ENCODE measurements around the gene ZFC3H1. TPM values are rescaled to one million over a fixed set of nuclear protein-coding genes. Genes with fewer than 3 reads are reported as not detected.
"Not testable (repeated sequence)": the region's sequence is repeated elsewhere in the genome, so short reads cannot be mapped to it uniquely, and the experiment has no call there.

The ZFC3H1 gene
- total and polyA plus RNA-seq, 2 donors (not counting 3 experiments of a cell fraction or from before 2014, with no cell fraction given): 23.6 to 60.4 TPM

GRCh38 chr12:71578694-71579258 is 84.9 kb downstream of the ZFC3H1 start:
- no TSS peak for BruUV-seq (replicated peaks)
- no peaks in the 10 kb centered on the region for H4K20me1 ChIP-seq (replicated peaks; ENCODE audit: control insufficient read depth, extremely low read depth, insufficient read depth, low read length)
- FAIRE-seq: no peak
- no peaks in the 10 kb centered on the region for H3K79me2 ChIP-seq (ENCODE audit: control insufficient read depth, insufficient read depth, low read length)
- H3K9me1 ChIP-seq (replicated peaks; ENCODE audit: control insufficient read depth, extremely low read depth, insufficient read depth, low read length): no peaks in the 10 kb centered on the region
- no peak overlapping the region for H3K4me2 ChIP-seq (ENCODE audit: insufficient read depth, low read length)
- H3K9me3 ChIP-seq (replicated peaks; ENCODE audit: control insufficient read depth, insufficient read depth, low read length): no peaks in the 10 kb centered on the region
- no peak overlapping the region for H3K27ac ChIP-seq (ENCODE audit: insufficient read depth, low read depth, low read length)
- peaks cover 6 to 8% of the 10 kb centered on the region in 2 experiments for H3K27me3 ChIP-seq (ENCODE audit: control insufficient read depth in 2 of 2, insufficient read depth in 2 of 2, low read length in 2 of 2)
- DNase-seq (ENCODE audit: low read depth, low spot score): no peak
- ChIA-PET POLR2A (no interaction called here), CTCF (no interaction called here)
- no peaks in the 10 kb centered on the region for H3K4me1 ChIP-seq (ENCODE audit: control insufficient read depth, extremely low read depth, insufficient read depth, low read length)
- no peak overlapping the region for H3K4me3 ChIP-seq (replicated peaks in 1 of 3; ENCODE audit: insufficient read depth in 1 of 3, low read depth in 1 of 3, low read length in 3 of 3)
- dilution Hi-C loops (cut with MboI; ENCODE audit: extremely low pct_ligation_motif_present, low sequenced_read_pairs): no loop called here
- H3K9ac ChIP-seq (replicated peaks; ENCODE audit: extremely low read depth, insufficient read depth, low read length): no peak overlapping the region
- no peaks in the 10 kb centered on the region for H3K36me3 ChIP-seq (ENCODE audit: control insufficient read depth in 2 of 2, extremely low read depth in 1 of 2, insufficient read depth in 2 of 2, low read length in 2 of 2)
- intact Hi-C loops (cut with micrococcal nuclease): no loop called here
- H2AFZ ChIP-seq (ENCODE audit: low read depth, low read length): no peak overlapping the region
- TF ChIP-seq GATA2 (IDR thresholded peaks at IDR 0.05; ENCODE audit: insufficient read depth, insufficient read length, low read depth, low read length) (no peak), POLR2A (IDR thresholded peaks at IDR 0.05; ENCODE audit: low read depth, low read length) (no peak), EZH2 (IDR thresholded peaks at IDR 0.05; ENCODE audit: borderline replicate concordance, low read depth, low read length, severe bottlenecking) (no peak), FOS (IDR thresholded peaks at IDR 0.05; ENCODE audit: borderline replicate concordance, insufficient read depth, low read length) (no peak)

GRCh38 chr12:71576496-71576895 is 87.2 kb downstream of the ZFC3H1 start:
- no peaks in the 10 kb centered on the region for H3K9me3 ChIP-seq (replicated peaks; ENCODE audit: control insufficient read depth, insufficient read depth, low read length)
- H3K4me3 ChIP-seq (replicated peaks in 1 of 3; ENCODE audit: insufficient read depth in 1 of 3, low read depth in 1 of 3, low read length in 3 of 3): no peak overlapping the region
- TF ChIP-seq FOS (IDR thresholded peaks at IDR 0.05; ENCODE audit: borderline replicate concordance, insufficient read depth, low read length) (no peak), POLR2AphosphoS5 (IDR thresholded peaks at IDR 0.05; ENCODE audit: insufficient read depth, low read depth, low read length) (no peak), GATA2 (IDR thresholded peaks at IDR 0.05; ENCODE audit: insufficient read depth, insufficient read length, low read depth, low read length) (no peak), CTCF (IDR thresholded peaks at IDR 0.05; ENCODE audit: extremely low read depth in 1 of 2, insufficient read depth in 1 of 2, low read depth in 1 of 2, low read length in 2 of 2) (no peak), EZH2 (IDR thresholded peaks at IDR 0.05; ENCODE audit: borderline replicate concordance, low read depth, low read length, severe bottlenecking) (no peak), POLR2A (IDR thresholded peaks at IDR 0.05; ENCODE audit: low read depth, low read length) (no peak), MYC (IDR thresholded peaks at IDR 0.05; ENCODE audit: low read depth, low read length) (no peak)
- no peaks in the 10 kb centered on the region for H4K20me1 ChIP-seq (replicated peaks; ENCODE audit: control insufficient read depth, extremely low read depth, insufficient read depth, low read length)
- DNase-seq (ENCODE audit: low read depth, low spot score) (no peak), FAIRE-seq (no peak)
- no peak overlapping the region for H2AFZ ChIP-seq (ENCODE audit: low read depth, low read length)
- H3K4me2 ChIP-seq (ENCODE audit: insufficient read depth, low read length): no peak overlapping the region
- no peak overlapping the region for H3K9ac ChIP-seq (replicated peaks; ENCODE audit: extremely low read depth, insufficient read depth, low read length)
- H3K79me2 ChIP-seq (ENCODE audit: control insufficient read depth, insufficient read depth, low read length): no peaks in the 10 kb centered on the region
- intact Hi-C loops (cut with micrococcal nuclease) (no loop called here), dilution Hi-C loops (cut with MboI; ENCODE audit: extremely low pct_ligation_motif_present, low sequenced_read_pairs) (no loop called here)
- no peak overlapping the region for H3K27ac ChIP-seq (ENCODE audit: insufficient read depth, low read depth, low read length)
- no peaks in the 10 kb centered on the region for H3K36me3 ChIP-seq (ENCODE audit: control insufficient read depth in 2 of 2, extremely low read depth in 1 of 2, insufficient read depth in 2 of 2, low read length in 2 of 2)
- ChIA-PET POLR2A (no interaction called here), CTCF (no interaction called here)
- H3K9me1 ChIP-seq (replicated peaks; ENCODE audit: control insufficient read depth, extremely low read depth, insufficient read depth, low read length): no peaks in the 10 kb centered on the region
- BruUV-seq (replicated peaks): no TSS peak
- H3K4me1 ChIP-seq (ENCODE audit: control insufficient read depth, extremely low read depth, insufficient read depth, low read length): no peaks in the 10 kb centered on the region
- peaks cover 4 to 8% of the 10 kb centered on the region in 2 experiments for H3K27me3 ChIP-seq (ENCODE audit: control insufficient read depth in 2 of 2, insufficient read depth in 2 of 2, low read length in 2 of 2)

GRCh38 chr12:71569885-71570284 is 93.8 kb downstream of the ZFC3H1 start:
- H3K79me2 ChIP-seq (ENCODE audit: control insufficient read depth, insufficient read depth, low read length); intact Hi-C loops (cut with micrococcal nuclease); H3K27me3 ChIP-seq (ENCODE audit: control insufficient read depth in 2 of 2, insufficient read depth in 2 of 2, low read length in 2 of 2); BruUV-seq (replicated peaks); H4K20me1 ChIP-seq (replicated peaks; ENCODE audit: control insufficient read depth, extremely low read depth, insufficient read depth, low read length); H3K4me2 ChIP-seq (ENCODE audit: insufficient read depth, low read length); H3K9me1 ChIP-seq (replicated peaks; ENCODE audit: control insufficient read depth, extremely low read depth, insufficient read depth, low read length); H3K4me1 ChIP-seq (ENCODE audit: control insufficient read depth, extremely low read depth, insufficient read depth, low read length); dilution Hi-C loops (cut with MboI; ENCODE audit: extremely low pct_ligation_motif_present, low sequenced_read_pairs); H3K36me3 ChIP-seq (ENCODE audit: control insufficient read depth in 2 of 2, extremely low read depth in 1 of 2, insufficient read depth in 2 of 2, low read length in 2 of 2); DNase-seq (ENCODE audit: low read depth, low spot score); POLR2A ChIA-PET; H3K4me3 ChIP-seq (replicated peaks in 1 of 3; ENCODE audit: insufficient read depth in 1 of 3, low read depth in 1 of 3, low read length in 3 of 3); H3K9me3 ChIP-seq (replicated peaks; ENCODE audit: control insufficient read depth, insufficient read depth, low read length); H3K9ac ChIP-seq (replicated peaks; ENCODE audit: extremely low read depth, insufficient read depth, low read length); H2AFZ ChIP-seq (ENCODE audit: low read depth, low read length); H3K27ac ChIP-seq (ENCODE audit: insufficient read depth, low read depth, low read length); FAIRE-seq: not testable (repeated sequence)
- CTCF ChIA-PET: interaction anchor here (1.6 kb wide), 1 partner anchor 177 kb away, joined by 3 read pairs; no protein-coding TSS in a partner anchor
